Activated gamma-delta T cell treated with Interleukin-2 at 50 U/mL for 16 hours (primary cell): Measurements from ENCODE around the gene FTCD.

Experiments used
- DNase-seq: peaks from one replicate; pipeline ENCODE4 v3.0.0-alpha.2; 2020

FTCD gene

GRCh38 chr21:46136739-46137349 is 18.5 kb downstream of the FTCD start:
- DNase-seq, result no peak

GRCh38 chr21:46135782-46136395 is 19.5 kb downstream of the FTCD start:
- DNase-seq, result no peak

GRCh38 chr21:46131838-46132651 is 23.3 kb downstream of the FTCD start:
- no peak for DNase-seq

GRCh38 chr21:46131588-46131837 is 23.9 kb downstream of the FTCD start:
- no peak for DNase-seq

GRCh38 chr21:46130831-46131587 is 24.4 kb downstream of the FTCD start:
- DNase-seq, result no peak

- DNase-seq, result no peak
These were observed 25.3 kb downstream of the FTCD start for GRCh38 chr21:46129846-46130651.

- no peak for DNase-seq
These were observed 26.3 kb downstream of the FTCD start for GRCh38 chr21:46128933-46129571.

GRCh38 chr21:46128106-46128932 is 27.1 kb downstream of the FTCD start:
- DNase-seq, result no peak

- no peak for DNase-seq
These were observed 27.9 kb downstream of the FTCD start for GRCh38 chr21:46127239-46128105.

- DNase-seq, result no peak
These were observed 28.8 kb downstream of the FTCD start for GRCh38 chr21:46126309-46127238.

GRCh38 chr21:46125846-46126301 is 29.5 kb downstream of the FTCD start:
- DNase-seq, result no peak

- DNase-seq, result peak; percentile 2
These were observed 30.2 kb downstream of the FTCD start for GRCh38 chr21:46124926-46125845.

- peak; percentile 1 for DNase-seq
These were observed 31.1 kb downstream of the FTCD start for GRCh38 chr21:46124083-46124925.

- peak; percentile 2 for DNase-seq
These were observed 32.4 kb downstream of the FTCD start for GRCh38 chr21:46122758-46123683.

GRCh38 chr21:46122237-46122671 is 33.1 kb downstream of the FTCD start:
- peak; percentile 1 for DNase-seq
